ENCODE measurements around the gene PIGR. TPM values are rescaled to one million over a fixed set of nuclear protein-coding genes. Genes with fewer than 3 reads are reported as not detected.

The PIGR gene
- total RNA-seq, 2 experiments from 2014 or later: 0.06 to 0.07 TPM

GRCh38 chr1:206939841-206940587, 6.3 kb downstream of the PIGR start:
- Mint-ChIP-seq H3K4me3 (no peak overlapping the region), H3K4me1 (peaks cover 7% of the 10 kb centered on the region), H3K27me3 (peaks cover 18% of the 10 kb centered on the region), H3K36me3 (no peaks in the 10 kb centered on the region), H3K9me3 (ENCODE audit: low read depth) (no peaks in the 10 kb centered on the region), H3K27ac (no peak overlapping the region)
- CTCF ChIA-PET: interaction anchor here (1.1 to 10.0 kb wide), 5 partner anchors 14 to 42 kb away, joined by 3 to 124 read pairs (median 7); no protein-coding TSS in a partner anchor
- DNase-seq: no peak
- ATAC-seq: no peak

GRCh38 chr1:206939131-206939530, 7.1 kb downstream of the PIGR start:
- Mint-ChIP-seq H3K36me3 (no peaks in the 10 kb centered on the region), H3K9me3 (ENCODE audit: low read depth) (no peaks in the 10 kb centered on the region), H3K4me3 (no peak overlapping the region), H3K27me3 (peaks cover 12% of the 10 kb centered on the region), H3K27ac (no peak overlapping the region), H3K4me1 (peaks cover 2% of the 10 kb centered on the region)
- ATAC-seq (no peak), DNase-seq (no peak)
- CTCF ChIA-PET: interaction anchor here (0.5 to 10.0 kb wide), 3 partner anchors 27 to 224 kb away, joined by 4 to 124 read pairs (median 5); no protein-coding TSS in a partner anchor

GRCh38 chr1:206937425-206937824, 8.8 kb downstream of the PIGR start:
- H3K27me3 Mint-ChIP-seq: peaks cover 2% of the 10 kb centered on the region
- no peak for DNase-seq
- H3K36me3 Mint-ChIP-seq: no peaks in the 10 kb centered on the region
- no peak for ATAC-seq
- H3K9me3 Mint-ChIP-seq (ENCODE audit: low read depth): no peaks in the 10 kb centered on the region
- H3K4me3 Mint-ChIP-seq: no peak overlapping the region
- H3K27ac Mint-ChIP-seq: no peak overlapping the region
- peaks cover 2% of the 10 kb centered on the region for H3K4me1 Mint-ChIP-seq
- CTCF ChIA-PET: interaction anchor here (1.2 to 10.0 kb wide), 5 partner anchors 11 to 273 kb away, joined by 3 to 124 read pairs (median 5); no protein-coding TSS in a partner anchor

- no peaks in the 10 kb centered on the region for H3K27me3 Mint-ChIP-seq
- CTCF ChIA-PET: interaction anchor here (0.7 to 10.0 kb wide), 23 partner anchors 9 to 563 kb away, joined by 3 to 124 read pairs (median 5); partner anchors contain the start of genes FCAMR and PFKFB2
- H3K27ac Mint-ChIP-seq: no peak overlapping the region
- no peaks in the 10 kb centered on the region for H3K9me3 Mint-ChIP-seq (ENCODE audit: low read depth)
- no peak overlapping the region for H3K4me3 Mint-ChIP-seq
- no peaks in the 10 kb centered on the region for H3K36me3 Mint-ChIP-seq
- DNase-seq: peak; percentile 64
- peaks cover 13% of the 10 kb centered on the region for H3K4me1 Mint-ChIP-seq
- ATAC-seq: peak; percentile 74
Observed at GRCh38 chr1:206935491-206936067, 10.7 kb downstream of the PIGR start.

- Mint-ChIP-seq H3K27me3 (no peaks in the 10 kb centered on the region), H3K4me1 (peaks cover 24% of the 10 kb centered on the region), H3K36me3 (no peaks in the 10 kb centered on the region), H3K9me3 (ENCODE audit: low read depth) (no peaks in the 10 kb centered on the region), H3K27ac (no peak overlapping the region), H3K4me3 (no peak overlapping the region)
- CTCF ChIA-PET: interaction anchor here (0.5 to 10.0 kb wide), 39 partner anchors 8 to 276 kb away, joined by 3 to 124 read pairs (median 4); partner anchors contain the start of genes FCAMR and FCMR
- ATAC-seq (peak; percentile 52), DNase-seq (peak; percentile 73)
Observed at GRCh38 chr1:206933333-206933945, 12.8 kb downstream of the PIGR start.

- Mint-ChIP-seq H3K27ac (no peak overlapping the region), H3K4me1 (peaks cover 24% of the 10 kb centered on the region)
Observed at GRCh38 chr1:206932177-206932576, 14.1 kb downstream of the PIGR start.

GRCh38 chr1:206931709-206932108, 14.6 kb downstream of the PIGR start:
- Mint-ChIP-seq H3K27ac (no peak overlapping the region), H3K27me3 (no peaks in the 10 kb centered on the region), H3K4me1 (peaks cover 24% of the 10 kb centered on the region), H3K36me3 (no peaks in the 10 kb centered on the region), H3K4me3 (no peak overlapping the region), H3K9me3 (ENCODE audit: low read depth) (no peaks in the 10 kb centered on the region)
- CTCF ChIA-PET: interaction anchor here (0.8 to 10.0 kb wide), 16 partner anchors 10 to 568 kb away, joined by 3 to 124 read pairs (median 6); partner anchors contain the start of gene FCMR
- ATAC-seq (no peak), DNase-seq (no peak)

More at GRCh38 chr1:206932177-206932576, 14.1 kb downstream of the PIGR start:
- Mint-ChIP-seq H3K4me3 (no peak overlapping the region), H3K9me3 (ENCODE audit: low read depth) (no peaks in the 10 kb centered on the region), H3K36me3 (no peaks in the 10 kb centered on the region), H3K27me3 (no peaks in the 10 kb centered on the region)
- no peak for DNase-seq
- CTCF ChIA-PET: interaction anchor here (0.6 to 10.0 kb wide), 17 partner anchors 10 to 567 kb away, joined by 3 to 124 read pairs (median 4); partner anchors contain the start of gene FCMR
- no peak for ATAC-seq

GRCh38 chr1:206930210-206930798, 16.0 kb downstream of the PIGR start:
- H3K4me3 Mint-ChIP-seq: no peak overlapping the region
- H3K9me3 Mint-ChIP-seq (ENCODE audit: low read depth): no peaks in the 10 kb centered on the region
- CTCF ChIA-PET: interaction anchor here (0.9 to 10.0 kb wide), 8 partner anchors 8 to 196 kb away, joined by 3 to 124 read pairs (median 8); partner anchors contain the start of gene FCMR
- no peaks in the 10 kb centered on the region for H3K27me3 Mint-ChIP-seq
- peak; percentile 75 for DNase-seq
- no peaks in the 10 kb centered on the region for H3K36me3 Mint-ChIP-seq
- peak overlapping the region; percentile 84 for H3K27ac Mint-ChIP-seq
- H3K4me1 Mint-ChIP-seq: peaks cover 22% of the 10 kb centered on the region
- ATAC-seq: peak; percentile 55

GRCh38 chr1:206929524-206929923, 16.7 kb downstream of the PIGR start:
- DNase-seq (no peak), ATAC-seq (no peak)
- Mint-ChIP-seq H3K27me3 (no peaks in the 10 kb centered on the region), H3K4me3 (no peak overlapping the region), H3K36me3 (no peaks in the 10 kb centered on the region), H3K4me1 (peaks cover 22% of the 10 kb centered on the region), H3K9me3 (ENCODE audit: low read depth) (no peaks in the 10 kb centered on the region), H3K27ac (peak overlapping the region; percentile 77)
- CTCF ChIA-PET: interaction anchor here (1.2 to 4.9 kb wide), 4 partner anchors 8 to 21 kb away, joined by 3 to 28 read pairs (median 7); partner anchors contain the start of gene FCMR

- H3K27me3 Mint-ChIP-seq: no peaks in the 10 kb centered on the region
- H3K27ac Mint-ChIP-seq: no peak overlapping the region
- H3K36me3 Mint-ChIP-seq: no peaks in the 10 kb centered on the region
Observed at GRCh38 chr1:206926286-206926685, 20.0 kb downstream of the PIGR start.

GRCh38 chr1:206925106-206925736, 21.0 kb downstream of the PIGR start:
- peaks cover 8% of the 10 kb centered on the region for H3K4me1 Mint-ChIP-seq
- CTCF ChIA-PET: interaction anchor here (0.6 to 4.9 kb wide), 22 partner anchors 8 to 290 kb away, joined by 3 to 35 read pairs (median 4); partner anchors contain the start of genes DYRK3 and PIGR
- peaks cover 5% of the 10 kb centered on the region for H3K36me3 Mint-ChIP-seq
- no peaks in the 10 kb centered on the region for H3K27me3 Mint-ChIP-seq
- no peak overlapping the region for H3K4me3 Mint-ChIP-seq
- no peak overlapping the region for H3K27ac Mint-ChIP-seq
- peak; percentile 74 for ATAC-seq
- peak; percentile 90 for DNase-seq
- no peaks in the 10 kb centered on the region for H3K9me3 Mint-ChIP-seq (ENCODE audit: low read depth)

More at GRCh38 chr1:206926286-206926685, 20.0 kb downstream of the PIGR start:
- Mint-ChIP-seq H3K9me3 (ENCODE audit: low read depth) (no peaks in the 10 kb centered on the region), H3K4me1 (peaks cover 18% of the 10 kb centered on the region), H3K4me3 (no peak overlapping the region)
- no peak for ATAC-seq
- DNase-seq: no peak
- CTCF ChIA-PET: interaction anchor here (0.7 to 4.9 kb wide), 9 partner anchors 7 to 226 kb away, joined by 3 to 35 read pairs (median 10); no protein-coding TSS in a partner anchor

- no peaks in the 10 kb centered on the region for H3K9me3 Mint-ChIP-seq (ENCODE audit: low read depth)
- DNase-seq (peak; percentile 66), ATAC-seq (peak; percentile 11)
- no peak overlapping the region for H3K4me3 Mint-ChIP-seq
- H3K4me1 Mint-ChIP-seq: peaks cover 6% of the 10 kb centered on the region
- H3K36me3 Mint-ChIP-seq: peaks cover 8% of the 10 kb centered on the region
- CTCF ChIA-PET: interaction anchor here (0.6 to 4.9 kb wide), 20 partner anchors 8 to 289 kb away, joined by 3 to 35 read pairs (median 4); partner anchors contain the start of genes DYRK3 and PIGR
- no peak overlapping the region for H3K27ac Mint-ChIP-seq
- H3K27me3 Mint-ChIP-seq: no peaks in the 10 kb centered on the region
Observed at GRCh38 chr1:206924592-206925105, 21.6 kb downstream of the PIGR start.

Measured in activated CD8-positive, alpha-beta memory T cell treated with anti-CD3 and anti-CD28 coated beads, Interleukin-2, amount 10 ng/mL, durations not matched to agents 7 days and 5 days (primary cell).